DND-41 (cell line): ENCODE data around the gene COG5.

Source experiments
- ATAC-seq: fragments of 200-7000 bp; cut with Tn5 transposase; 3 replicates; pipeline ENCODE4 v1.9.1; 2021; ENCODE audit warnings: low read depth; ENCODE audit not compliant: insufficient read depth
- DNase-seq: peaks from one replicate; pipeline ENCODE4 v3.0.0-alpha.2; 2020
- H2AFZ ChIP-seq: 2 replicates; pipeline ENCODE4 v1.6.0; 2012; ENCODE audit warnings: low read depth, low read length
- H3K27ac ChIP-seq: 2 replicates; pipeline ENCODE4 v1.5.1; 2012; ENCODE audit warnings: low read length, inconsistent platforms
- H3K27me3 ChIP-seq: fragments of 200-600 bp; sonication (generic); 2 replicates; pipeline ENCODE4 v1.6.0; 2012; ENCODE audit warnings: low read length, mild to moderate bottlenecking, inconsistent platforms; ENCODE audit not compliant: insufficient read depth, poor library complexity
- H3K36me3 ChIP-seq: 2 replicates; pipeline ENCODE4 v1.5.1; 2012; ENCODE audit warnings: low read length, inconsistent platforms; ENCODE audit not compliant: insufficient read depth
- H3K4me1 ChIP-seq: 2 replicates; pipeline ENCODE4 v1.5.1; 2012; ENCODE audit warnings: mild to moderate bottlenecking, low read length; ENCODE audit not compliant: insufficient read depth
- H3K4me2 ChIP-seq: 2 replicates; pipeline ENCODE4 v1.6.0; 2012; ENCODE audit warnings: mild to moderate bottlenecking, moderate library complexity, low read length, inconsistent platforms; ENCODE audit not compliant: insufficient read depth
- H3K4me3 ChIP-seq, 2 experiments: fragments of 200-600 bp in 1 of 2; shearing (Covaris generic) in 1 of 2; 2 replicates each; pipeline ENCODE4 v1.5.1; 2012 to 2016; ENCODE audit warnings: inconsistent platforms in 2 of 2, low read length in 2 of 2, mild to moderate bottlenecking in 2 of 2, low read depth in 1 of 2, moderate library complexity in 1 of 2
- H3K79me2 ChIP-seq: 2 replicates; pipeline ENCODE4 v1.6.0; 2012; ENCODE audit warnings: low read length, inconsistent platforms; ENCODE audit not compliant: insufficient read depth
- H3K9ac ChIP-seq: 2 replicates; pipeline ENCODE4 v1.6.0; 2012; ENCODE audit warnings: low read depth, mild to moderate bottlenecking, inconsistent platforms, low read length, moderate library complexity
- H3K9me3 ChIP-seq: 2 replicates; pipeline ENCODE4 v1.5.1; 2012; ENCODE audit warnings: low read length, moderate library complexity, mild to moderate bottlenecking, inconsistent platforms; ENCODE audit not compliant: insufficient read depth, severe bottlenecking
- H4K20me1 ChIP-seq: 2 replicates; pipeline ENCODE4 v1.6.0; 2012; ENCODE audit warnings: low read length; ENCODE audit not compliant: insufficient read depth
- EZH2 ChIP-seq: IDR thresholded peaks from 3 replicates; pipeline ENCODE4 v1.6.1; 2012; ENCODE audit warnings: borderline replicate concordance, low read depth, mild to moderate bottlenecking, moderate library complexity, low read length, inconsistent platforms; ENCODE audit not compliant: severe bottlenecking
- TF ChIP-seq, protein P1 (sequence below): IDR thresholded peaks from 2 replicates; pipeline ENCODE4 v1.5.1; 2012; ENCODE audit warnings: borderline replicate concordance, low read length, moderate library complexity, mild to moderate bottlenecking; ENCODE audit not compliant: poor library complexity, severe bottlenecking; ENCODE audit errors: extremely low read depth

The COG5 gene

DNA sequence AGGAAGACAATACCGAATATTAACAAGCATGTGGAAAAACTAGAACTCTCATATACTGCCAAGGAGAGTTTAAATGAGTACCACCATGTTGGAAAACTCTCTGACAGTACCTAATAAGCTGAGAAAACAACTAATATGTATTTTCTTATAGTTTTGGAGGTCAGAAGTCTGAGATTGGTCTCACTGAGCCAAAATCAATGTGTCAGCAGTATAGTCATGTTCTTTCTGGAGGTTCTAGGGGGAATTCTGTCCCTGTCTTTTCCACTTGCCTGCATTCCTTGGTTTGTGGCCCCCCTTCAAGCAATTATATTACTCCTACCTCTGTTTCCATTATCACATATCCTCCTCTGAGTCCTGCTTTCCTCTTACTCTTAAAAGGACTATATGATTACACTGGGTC lies 250.4 kb downstream of the COG5 start:
- ATAC-seq = no peak
- Histone ChIP-seq H3K36me3 (no peaks in the 10 kb centered on the region; the same call in 1 of the 2 replicates), H3K4me1 (no peaks in the 10 kb centered on the region), H3K9me3 (no peaks in the 10 kb centered on the region), H3K4me3 (no peak overlapping the region), H3K79me2 (no peaks in the 10 kb centered on the region), H3K4me2 (no peak overlapping the region), H3K9ac (no peak overlapping the region), H3K27ac (no peak overlapping the region), H3K27me3 (no peaks in the 10 kb centered on the region), H4K20me1 (no peaks in the 10 kb centered on the region), H2AFZ (no peak overlapping the region)
- no peak for DNase-seq
- TF ChIP-seq, protein P1, sequence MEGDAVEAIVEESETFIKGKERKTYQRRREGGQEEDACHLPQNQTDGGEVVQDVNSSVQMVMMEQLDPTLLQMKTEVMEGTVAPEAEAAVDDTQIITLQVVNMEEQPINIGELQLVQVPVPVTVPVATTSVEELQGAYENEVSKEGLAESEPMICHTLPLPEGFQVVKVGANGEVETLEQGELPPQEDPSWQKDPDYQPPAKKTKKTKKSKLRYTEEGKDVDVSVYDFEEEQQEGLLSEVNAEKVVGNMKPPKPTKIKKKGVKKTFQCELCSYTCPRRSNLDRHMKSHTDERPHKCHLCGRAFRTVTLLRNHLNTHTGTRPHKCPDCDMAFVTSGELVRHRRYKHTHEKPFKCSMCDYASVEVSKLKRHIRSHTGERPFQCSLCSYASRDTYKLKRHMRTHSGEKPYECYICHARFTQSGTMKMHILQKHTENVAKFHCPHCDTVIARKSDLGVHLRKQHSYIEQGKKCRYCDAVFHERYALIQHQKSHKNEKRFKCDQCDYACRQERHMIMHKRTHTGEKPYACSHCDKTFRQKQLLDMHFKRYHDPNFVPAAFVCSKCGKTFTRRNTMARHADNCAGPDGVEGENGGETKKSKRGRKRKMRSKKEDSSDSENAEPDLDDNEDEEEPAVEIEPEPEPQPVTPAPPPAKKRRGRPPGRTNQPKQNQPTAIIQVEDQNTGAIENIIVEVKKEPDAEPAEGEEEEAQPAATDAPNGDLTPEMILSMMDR = no peak
- no peak for TF ChIP-seq EZH2

DNA sequence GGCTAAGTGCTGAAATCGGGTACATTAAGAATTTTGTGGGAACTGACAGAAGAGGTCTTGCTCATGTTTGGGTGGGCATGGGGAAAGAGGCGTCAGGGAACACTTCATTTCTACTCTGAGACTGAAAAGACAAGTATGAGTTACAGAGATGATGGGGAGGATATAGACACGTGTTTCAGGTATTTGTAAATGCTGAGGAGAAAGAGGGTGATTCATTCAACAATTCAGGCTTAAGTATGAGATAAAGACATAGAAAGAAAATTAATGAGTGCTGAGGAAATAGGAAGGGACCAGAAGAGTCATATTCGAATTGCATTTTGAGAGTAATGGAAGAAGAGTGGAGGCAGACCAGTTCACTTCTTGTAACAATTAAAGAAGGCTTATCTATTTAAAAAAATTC lies 251.3 kb downstream of the COG5 start:
- Histone ChIP-seq H3K27ac (no peak overlapping the region), H4K20me1 (no peaks in the 10 kb centered on the region), H3K9me3 (no peaks in the 10 kb centered on the region), H3K36me3 (no peaks in the 10 kb centered on the region; the same call in 1 of the 2 replicates), H3K4me3 (no peak overlapping the region), H3K9ac (no peak overlapping the region), H2AFZ (no peak overlapping the region), H3K79me2 (no peaks in the 10 kb centered on the region), H3K4me2 (no peak overlapping the region), H3K4me1 (no peaks in the 10 kb centered on the region), H3K27me3 (no peaks in the 10 kb centered on the region)
- DNase-seq (no peak), ATAC-seq (no peak)
- no peak for TF ChIP-seq EZH2

DNA sequence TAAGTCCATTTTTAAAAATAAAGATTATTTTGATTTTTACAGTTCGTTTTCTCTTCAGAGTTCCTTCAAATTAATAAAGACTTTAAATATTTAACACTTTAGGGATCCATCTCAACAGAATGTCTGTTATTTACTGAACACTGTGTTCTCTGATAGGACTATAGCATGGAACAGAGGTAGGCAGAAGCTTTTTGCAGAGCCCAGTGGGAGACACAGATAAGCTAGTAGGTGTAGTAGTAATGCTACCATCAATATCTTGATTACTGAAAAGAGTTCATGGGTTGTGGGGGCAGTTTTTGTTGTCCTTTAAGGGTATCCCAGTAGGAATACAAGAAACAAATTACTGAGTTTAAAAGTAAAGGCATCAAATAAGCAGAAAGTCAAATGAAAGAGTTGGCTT lies 254.4 kb downstream of the COG5 start:
- TF ChIP-seq, protein P1 = no peak
- no peak for TF ChIP-seq EZH2
- no peak for DNase-seq
- H3K36me3 ChIP-seq = no peaks in the 10 kb centered on the region

DNA sequence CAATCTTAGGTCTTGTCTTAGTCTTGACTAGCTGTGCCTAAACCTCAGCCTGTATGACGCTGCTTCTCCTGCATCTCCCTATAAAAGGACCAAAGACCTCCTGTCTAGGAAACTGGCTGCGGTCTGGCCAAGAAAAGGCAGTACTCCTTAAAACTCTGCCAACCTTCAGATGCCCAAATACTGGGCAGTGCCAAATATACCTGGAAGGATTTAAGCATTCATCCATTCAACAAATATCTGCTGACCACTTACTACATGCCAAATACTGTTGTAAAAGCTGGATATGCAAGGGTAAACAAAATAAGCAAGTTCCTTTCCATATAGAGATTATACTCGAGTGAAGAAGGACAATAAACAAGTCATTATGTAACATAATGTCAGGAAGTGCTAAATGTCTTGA lies 259.1 kb downstream of the COG5 start:
- no peak overlapping the region for H3K4me2 ChIP-seq
- no peaks in the 10 kb centered on the region for H3K4me1 ChIP-seq
- H3K27ac ChIP-seq = no peak overlapping the region
- H3K9ac ChIP-seq = no peak overlapping the region
- ATAC-seq (no peak), DNase-seq (no peak)
- no peaks in the 10 kb centered on the region for H3K36me3 ChIP-seq
- H3K4me3 ChIP-seq = no peak overlapping the region
- TF ChIP-seq, protein P1 = no peak
- TF ChIP-seq EZH2 = no peak
- H2AFZ ChIP-seq = no peak overlapping the region
- H3K79me2 ChIP-seq = no peaks in the 10 kb centered on the region
- H3K27me3 ChIP-seq = no peaks in the 10 kb centered on the region
- no peaks in the 10 kb centered on the region for H3K9me3 ChIP-seq
- H4K20me1 ChIP-seq = no peaks in the 10 kb centered on the region

More for the DNA sequence above, 254.4 kb downstream of the COG5 start:
- Histone ChIP-seq H4K20me1 (no peaks in the 10 kb centered on the region), H3K27ac (no peak overlapping the region), H3K9me3 (no peaks in the 10 kb centered on the region), H3K9ac (no peak overlapping the region), H3K4me1 (no peaks in the 10 kb centered on the region), H3K4me3 (no peak overlapping the region), H3K79me2 (no peaks in the 10 kb centered on the region), H3K4me2 (no peak overlapping the region), H2AFZ (no peak overlapping the region), H3K27me3 (no peaks in the 10 kb centered on the region)
- ATAC-seq = no peak
